Neural progenitor cell (in vitro differentiated cells): Measurements from ENCODE around the gene IBA57.

ENCODE experiments used
- EZH2 ChIP-seq: fragments of 200-600 bp; sonication (generic); IDR thresholded peaks from 2 replicates; pipeline ENCODE4 v1.6.1; 2017; ENCODE audit warnings: antibody characterized with exemption, mild to moderate bottlenecking, moderate library complexity
- EZH2phosphoT487 ChIP-seq: fragments of 200-600 bp; sonication (generic); IDR thresholded peaks from 2 replicates; pipeline ENCODE4 v1.6.1; 2017; ENCODE audit warnings: antibody characterized with exemption
- TF ChIP-seq, protein P1 (sequence below): fragments of 200-600 bp; sonication (generic); IDR thresholded peaks from 2 replicates; pipeline ENCODE4 v1.5.1; 2017; ENCODE audit warnings: antibody characterized with exemption, mild to moderate bottlenecking

DNA sequence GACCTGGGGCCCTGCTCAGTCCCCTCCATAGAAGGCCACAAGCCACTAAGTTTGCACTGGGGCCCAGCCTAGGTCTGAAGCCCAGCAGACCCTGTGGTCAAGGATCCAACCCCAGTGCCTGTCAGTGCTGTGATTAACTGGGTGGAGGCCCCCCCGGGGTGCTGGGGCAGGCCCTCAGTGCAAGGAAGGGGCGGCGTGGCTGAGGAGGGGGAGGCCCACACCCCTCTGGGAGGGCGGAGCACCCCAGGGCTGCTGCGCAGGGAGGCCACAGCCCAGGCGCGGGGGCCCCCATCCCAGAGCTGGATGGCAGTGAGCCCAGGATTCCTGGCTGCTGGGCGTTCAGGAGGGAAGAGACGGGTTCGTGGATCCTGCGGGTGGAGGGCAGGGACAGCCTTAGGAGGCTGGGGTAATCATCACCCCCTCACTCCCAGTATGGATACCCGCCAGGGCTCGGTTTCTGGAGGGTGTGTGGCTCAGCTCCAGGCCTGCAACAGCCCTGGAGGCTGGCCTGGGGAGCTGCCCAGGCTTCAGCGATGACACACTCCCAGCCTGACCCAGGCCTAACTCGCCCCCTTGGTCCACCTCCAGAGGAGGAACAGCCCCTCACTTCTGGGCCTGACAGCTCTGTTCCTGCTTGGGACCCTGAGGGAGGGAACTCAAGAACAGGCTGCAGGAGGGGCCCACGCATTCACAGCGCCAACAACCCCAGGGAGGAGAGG lies 15.0 kb upstream of the IBA57 start:
- TF ChIP-seq, protein P1, sequence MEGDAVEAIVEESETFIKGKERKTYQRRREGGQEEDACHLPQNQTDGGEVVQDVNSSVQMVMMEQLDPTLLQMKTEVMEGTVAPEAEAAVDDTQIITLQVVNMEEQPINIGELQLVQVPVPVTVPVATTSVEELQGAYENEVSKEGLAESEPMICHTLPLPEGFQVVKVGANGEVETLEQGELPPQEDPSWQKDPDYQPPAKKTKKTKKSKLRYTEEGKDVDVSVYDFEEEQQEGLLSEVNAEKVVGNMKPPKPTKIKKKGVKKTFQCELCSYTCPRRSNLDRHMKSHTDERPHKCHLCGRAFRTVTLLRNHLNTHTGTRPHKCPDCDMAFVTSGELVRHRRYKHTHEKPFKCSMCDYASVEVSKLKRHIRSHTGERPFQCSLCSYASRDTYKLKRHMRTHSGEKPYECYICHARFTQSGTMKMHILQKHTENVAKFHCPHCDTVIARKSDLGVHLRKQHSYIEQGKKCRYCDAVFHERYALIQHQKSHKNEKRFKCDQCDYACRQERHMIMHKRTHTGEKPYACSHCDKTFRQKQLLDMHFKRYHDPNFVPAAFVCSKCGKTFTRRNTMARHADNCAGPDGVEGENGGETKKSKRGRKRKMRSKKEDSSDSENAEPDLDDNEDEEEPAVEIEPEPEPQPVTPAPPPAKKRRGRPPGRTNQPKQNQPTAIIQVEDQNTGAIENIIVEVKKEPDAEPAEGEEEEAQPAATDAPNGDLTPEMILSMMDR, result no peak
- TF ChIP-seq EZH2 (no peak), EZH2phosphoT487 (no peak)
